Keratinocyte (primary cell): ENCODE data around the gene SLC51B. TPM values are rescaled to one million over a fixed set of nuclear protein-coding genes. Genes with fewer than 3 reads are reported as not detected.
"Not testable (repeated sequence)": the region's sequence is repeated elsewhere in the genome, so short reads cannot be mapped to it uniquely, and the experiment has no call there.

Source experiments
- DNase-seq: peaks from one replicate; pipeline ENCODE4 v3.0.0-alpha.2; 2011; ENCODE audit warnings: low read depth, missing footprints, low spot score
- FAIRE-seq: peaks from 2 replicates; lab custom pipeline; 2011; peaks lifted over from hg19 to GRCh38; lab: Jason Lieb, UNC
- H2AFZ ChIP-seq: 2 replicates; pipeline ENCODE4 v1.6.0; 2012; ENCODE audit warnings: low read length, control low read depth, inconsistent platforms; ENCODE audit not compliant: control insufficient read depth
- H3K27ac ChIP-seq: 2 replicates; pipeline ENCODE4 v1.5.1; 2011; ENCODE audit warnings: low read length; ENCODE audit not compliant: control insufficient read depth, insufficient read depth
- H3K27me3 ChIP-seq: 3 replicates; pipeline ENCODE4 v1.6.0; 2011; ENCODE audit warnings: low read length; ENCODE audit not compliant: control insufficient read depth, insufficient read depth; ENCODE audit errors: extremely low read depth
- H3K36me3 ChIP-seq, 2 experiments: 2 replicates in 1 of 2; 3 replicates in 1 of 2; pipeline ENCODE4 v1.5.1; 2011; ENCODE audit warnings: low read length in 2 of 2, mild to moderate bottlenecking in 1 of 2; ENCODE audit not compliant: control insufficient read depth in 2 of 2, insufficient read depth in 2 of 2; ENCODE audit errors: extremely low read depth in 1 of 2
- H3K4me1 ChIP-seq: 3 replicates; pipeline ENCODE4 v1.5.1; 2011; ENCODE audit warnings: low read length; ENCODE audit not compliant: control insufficient read depth, insufficient read depth; ENCODE audit errors: extremely low read depth
- H3K4me2 ChIP-seq: 3 replicates; pipeline ENCODE4 v1.6.0; 2011; ENCODE audit warnings: low read depth, low read length; ENCODE audit not compliant: control insufficient read depth, insufficient read depth; ENCODE audit errors: extremely low read depth
- H3K4me3 ChIP-seq, 3 experiments: fragments of 200-600 bp in 1 of 3; sonication (generic) in 1 of 3; 2 replicates in 2 of 3; 3 replicates in 1 of 3; pipeline ENCODE4 v1.5.1; 2011 to 2016; ENCODE audit warnings: low read length in 3 of 3, mild to moderate bottlenecking in 3 of 3, control low read depth in 2 of 3, inconsistent platforms in 1 of 3, low read depth in 1 of 3, mixed read lengths in 1 of 3, mixed run types in 1 of 3, moderate library complexity in 1 of 3; ENCODE audit not compliant: control insufficient read depth in 2 of 3, insufficient read depth in 2 of 3; ENCODE audit errors: extremely low read depth in 1 of 3
- H3K79me2 ChIP-seq: 2 replicates; pipeline ENCODE4 v1.6.0; 2012; ENCODE audit warnings: low read length; ENCODE audit not compliant: control insufficient read depth, insufficient read depth
- H3K9ac ChIP-seq: 3 replicates; pipeline ENCODE4 v1.6.0; 2011; ENCODE audit warnings: low read length; ENCODE audit not compliant: control insufficient read depth, insufficient read depth; ENCODE audit errors: extremely low read depth
- H3K9me1 ChIP-seq: 3 replicates; pipeline ENCODE4 v1.6.0; 2011; ENCODE audit warnings: low read length; ENCODE audit not compliant: control insufficient read depth, insufficient read depth; ENCODE audit errors: extremely low read depth
- H3K9me3 ChIP-seq: 2 replicates; pipeline ENCODE4 v1.5.1; 2012; ENCODE audit warnings: low read depth, low read length; ENCODE audit not compliant: control insufficient read depth
- H4K20me1 ChIP-seq: 3 replicates; pipeline ENCODE4 v1.6.0; 2011; ENCODE audit warnings: low read length; ENCODE audit not compliant: control insufficient read depth, insufficient read depth; ENCODE audit errors: extremely low read depth
- EZH2 ChIP-seq: IDR thresholded peaks from one replicate; pipeline ENCODE4 v1.6.1; 2012; ENCODE audit warnings: inconsistent platforms, mild to moderate bottlenecking, low read length, moderate library complexity
- dilution Hi-C: fragments of 300-500 bp; cut with MboI; formaldehyde crosslinking; loops from one replicate; pipeline ENCODE4 v1.7.0; 2020; ENCODE audit warnings: low sequenced_read_pairs; ENCODE audit not compliant: extremely low pct_ligation_motif_present
- polyA plus RNA-seq, 5 experiments: library from polyadenylated mRNA; depleted of rRNA in 3 of 5; stranded (reverse) in 3 of 5; stranded (forward) in 1 of 5; unstranded in 1 of 5; fragments of >200 nt; gene quantifications; 1 replicate in 1 of 5; 2 replicates in 3 of 5; 3 replicates in 1 of 5; pipeline versions ENCODE4 v1.2.1 to v1.2.3, GENCODE V29; 2011 to 2012; ENCODE audit warnings: missing spikeins in 2 of 5, low read depth in 1 of 5, low replicate concordance in 1 of 5
- TF ChIP-seq, protein P1 (sequence below), 3 experiments: IDR thresholded peaks in 1 of 3; conservative IDR thresholded peaks in 1 of 3; optimal IDR thresholded peaks in 1 of 3; 2 replicates in 2 of 3; 3 replicates in 1 of 3; pipeline versions ENCODE3 to v1.5.1; 2011; ENCODE audit warnings: low read length in 3 of 3, mild to moderate bottlenecking in 3 of 3, moderate library complexity in 2 of 3, control low read depth in 1 of 3, inconsistent platforms in 1 of 3; ENCODE audit not compliant: insufficient read depth in 2 of 3; ENCODE audit errors: extremely low read depth in 1 of 3

Gene SLC51B
- polyA plus RNA-seq, 1 donor (not counting 4 experiments of a cell fraction or from before 2014, with no cell fraction given): not detected

DNA sequence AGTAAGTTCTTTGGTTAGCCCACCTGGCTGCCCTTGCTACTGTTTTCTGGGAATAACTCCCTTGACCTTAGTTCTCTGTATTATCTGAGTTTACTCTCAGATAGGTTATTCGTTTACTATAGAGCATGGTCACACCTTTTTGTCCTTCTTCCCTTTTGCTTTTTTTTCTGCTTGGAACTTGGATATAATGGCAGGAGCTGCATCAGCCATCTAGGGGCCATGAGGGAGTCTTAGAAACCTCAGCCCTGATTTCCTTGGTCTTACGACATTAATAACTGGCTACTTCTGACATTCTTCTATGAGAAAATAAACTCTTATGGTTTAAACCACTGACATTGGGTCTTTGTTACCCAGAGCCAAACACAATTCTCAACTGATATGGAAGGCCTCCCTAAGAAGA is 3.4 kb upstream of the SLC51B start:
- Histone ChIP-seq H3K4me3 (no peak overlapping the region), H3K9me3 (no peaks in the 10 kb centered on the region), H3K79me2 (no peaks in the 10 kb centered on the region), H2AFZ (no peak overlapping the region), H3K4me2 (no peak overlapping the region), H3K36me3 (no peaks in the 10 kb centered on the region), H3K27me3 (no peaks in the 10 kb centered on the region), H4K20me1 (no peaks in the 10 kb centered on the region), H3K9ac (no peak overlapping the region), H3K4me1 (peaks cover 13% of the 10 kb centered on the region), H3K9me1 (no peaks in the 10 kb centered on the region), H3K27ac (no peak overlapping the region)
- DNase-seq: no peak
- FAIRE-seq: no peak
- TF ChIP-seq EZH2: no peak
- TF ChIP-seq, protein P1, sequence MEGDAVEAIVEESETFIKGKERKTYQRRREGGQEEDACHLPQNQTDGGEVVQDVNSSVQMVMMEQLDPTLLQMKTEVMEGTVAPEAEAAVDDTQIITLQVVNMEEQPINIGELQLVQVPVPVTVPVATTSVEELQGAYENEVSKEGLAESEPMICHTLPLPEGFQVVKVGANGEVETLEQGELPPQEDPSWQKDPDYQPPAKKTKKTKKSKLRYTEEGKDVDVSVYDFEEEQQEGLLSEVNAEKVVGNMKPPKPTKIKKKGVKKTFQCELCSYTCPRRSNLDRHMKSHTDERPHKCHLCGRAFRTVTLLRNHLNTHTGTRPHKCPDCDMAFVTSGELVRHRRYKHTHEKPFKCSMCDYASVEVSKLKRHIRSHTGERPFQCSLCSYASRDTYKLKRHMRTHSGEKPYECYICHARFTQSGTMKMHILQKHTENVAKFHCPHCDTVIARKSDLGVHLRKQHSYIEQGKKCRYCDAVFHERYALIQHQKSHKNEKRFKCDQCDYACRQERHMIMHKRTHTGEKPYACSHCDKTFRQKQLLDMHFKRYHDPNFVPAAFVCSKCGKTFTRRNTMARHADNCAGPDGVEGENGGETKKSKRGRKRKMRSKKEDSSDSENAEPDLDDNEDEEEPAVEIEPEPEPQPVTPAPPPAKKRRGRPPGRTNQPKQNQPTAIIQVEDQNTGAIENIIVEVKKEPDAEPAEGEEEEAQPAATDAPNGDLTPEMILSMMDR (optimal IDR thresholded peaks at IDR 0.05 in 1 of 3, IDR thresholded peaks at IDR 0.05 in 1 of 3, conservative IDR thresholded peaks at IDR 0.05 in 1 of 3; ENCODE audit: extremely low read depth in 1 of 3, insufficient read depth in 2 of 3, low read length in 3 of 3): no peak
- dilution Hi-C loops: no loop called here

DNA sequence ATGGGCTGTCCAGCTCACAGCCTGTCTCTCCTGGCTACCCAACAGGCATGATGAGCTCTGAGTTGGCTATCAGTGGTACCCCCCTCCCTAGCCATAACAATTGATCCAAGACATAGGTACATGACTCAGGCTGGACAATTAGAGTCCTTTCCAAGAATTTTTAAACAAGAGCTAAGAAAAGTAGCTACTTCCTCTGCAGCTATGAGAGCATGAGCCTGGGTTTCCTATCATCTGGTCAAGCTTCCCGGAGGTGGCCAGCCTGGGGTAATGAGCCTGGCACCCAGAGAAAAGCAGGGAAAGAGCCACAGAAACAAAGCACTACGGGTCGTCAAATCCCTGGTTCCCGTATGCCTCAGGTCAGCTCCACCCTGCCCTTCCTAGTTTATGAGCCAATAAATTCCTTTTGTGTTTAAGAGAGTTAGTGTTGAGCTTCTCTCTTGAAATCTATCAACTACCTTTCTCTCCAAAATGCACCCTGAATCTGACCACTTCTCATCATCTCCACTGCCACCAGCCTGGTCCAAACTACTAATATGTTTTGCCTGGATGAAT is 2.3 kb upstream of the SLC51B start:
- no peaks in the 10 kb centered on the region for H3K36me3 ChIP-seq
- H3K4me1 ChIP-seq: peaks cover 13% of the 10 kb centered on the region
- dilution Hi-C loops: no loop called here
- H3K27me3 ChIP-seq: no peaks in the 10 kb centered on the region
- H3K9me1 ChIP-seq: no peaks in the 10 kb centered on the region
- no peak for FAIRE-seq
- no peaks in the 10 kb centered on the region for H3K79me2 ChIP-seq
- H3K9ac ChIP-seq: no peak overlapping the region
- TF ChIP-seq, protein P1 (optimal IDR thresholded peaks at IDR 0.05 in 1 of 3, IDR thresholded peaks at IDR 0.05 in 1 of 3, conservative IDR thresholded peaks at IDR 0.05 in 1 of 3; ENCODE audit: extremely low read depth in 1 of 3, insufficient read depth in 2 of 3, low read length in 3 of 3): no peak
- no peak for TF ChIP-seq EZH2
- DNase-seq: no peak
- no peaks in the 10 kb centered on the region for H4K20me1 ChIP-seq
- no peak overlapping the region for H2AFZ ChIP-seq
- no peak overlapping the region for H3K4me2 ChIP-seq
- no peak overlapping the region for H3K27ac ChIP-seq
- H3K9me3 ChIP-seq: no peaks in the 10 kb centered on the region
- H3K4me3 ChIP-seq: no peak overlapping the region

DNA sequence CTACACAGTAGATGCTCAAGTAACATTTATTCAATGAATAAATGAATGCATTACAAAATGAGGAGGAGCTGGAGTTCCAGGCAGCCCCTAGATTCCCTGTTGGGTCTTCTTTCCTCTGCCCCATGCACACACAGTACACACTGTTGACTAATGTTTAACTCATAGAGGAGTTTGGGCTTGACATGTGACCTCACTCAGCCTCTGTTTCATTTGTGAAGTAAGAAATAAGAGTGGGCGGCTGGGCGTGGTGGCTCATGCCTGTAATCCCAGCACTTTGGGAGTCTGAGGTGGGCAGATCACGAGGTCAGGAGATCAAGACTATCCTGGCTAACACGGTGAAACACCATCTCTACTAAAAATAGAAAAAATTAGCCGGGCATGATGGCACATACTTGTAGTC is 969 bp upstream of the SLC51B start:
- DNase-seq, H3K79me2 ChIP-seq, H3K4me3 ChIP-seq, H3K27me3 ChIP-seq, H3K9me3 ChIP-seq, H3K9me1 ChIP-seq, H3K36me3 ChIP-seq, FAIRE-seq, H3K9ac ChIP-seq, H3K27ac ChIP-seq, dilution Hi-C loops, H4K20me1 ChIP-seq, H2AFZ ChIP-seq: not testable (repeated sequence)
- Histone ChIP-seq H3K4me2 (peak overlapping the region; percentile 17), H3K4me1 (peaks cover 13% of the 10 kb centered on the region)
